NT2/D1 (cell line): Measurements from ENCODE around the gene B3GNT2.

Experiments
- DNase-seq: peaks from one replicate; pipeline ENCODE4 v3.0.0-alpha.2; 2011; ENCODE audit warnings: low read depth, low spot score
- H3K27me3 ChIP-seq: 2 replicates; pipeline ENCODE4 v1.6.0; 2011; ENCODE audit warnings: mild to moderate bottlenecking; ENCODE audit not compliant: insufficient read length, insufficient read depth
- H3K36me3 ChIP-seq: 2 replicates; pipeline ENCODE4 v1.6.1; 2011; ENCODE audit warnings: mild to moderate bottlenecking, low read length, mixed read lengths; ENCODE audit not compliant: insufficient read depth, insufficient read length
- H3K4me1 ChIP-seq: 2 replicates; pipeline ENCODE4 v1.5.1; 2011; ENCODE audit not compliant: insufficient read depth, insufficient read length
- H3K4me3 ChIP-seq: 2 replicates; pipeline ENCODE4 v1.5.1; 2011; ENCODE audit warnings: low read depth; ENCODE audit not compliant: insufficient read length
- H3K9ac ChIP-seq: 2 replicates; pipeline ENCODE4 v1.6.0; 2011; ENCODE audit warnings: low read depth; ENCODE audit not compliant: insufficient read length
- H3K9me3 ChIP-seq: 2 replicates; pipeline ENCODE4 v1.5.1; 2011; ENCODE audit warnings: mild to moderate bottlenecking, low read length; ENCODE audit not compliant: insufficient read depth
- SUZ12 ChIP-seq: IDR thresholded peaks from 2 replicates; pipeline ENCODE4 v1.6.1; 2011; ENCODE audit not compliant: insufficient read length, insufficient read depth; ENCODE audit errors: extremely low read depth
- YY1 ChIP-seq: IDR thresholded peaks from 2 replicates; pipeline ENCODE4 v1.6.1; 2011; ENCODE audit not compliant: insufficient read length, insufficient read depth
- ZNF274 ChIP-seq: IDR thresholded peaks from 2 replicates; pipeline ENCODE4 v1.6.1; 2011; ENCODE audit warnings: mild to moderate bottlenecking, low read depth, low read length

B3GNT2 gene

DNA sequence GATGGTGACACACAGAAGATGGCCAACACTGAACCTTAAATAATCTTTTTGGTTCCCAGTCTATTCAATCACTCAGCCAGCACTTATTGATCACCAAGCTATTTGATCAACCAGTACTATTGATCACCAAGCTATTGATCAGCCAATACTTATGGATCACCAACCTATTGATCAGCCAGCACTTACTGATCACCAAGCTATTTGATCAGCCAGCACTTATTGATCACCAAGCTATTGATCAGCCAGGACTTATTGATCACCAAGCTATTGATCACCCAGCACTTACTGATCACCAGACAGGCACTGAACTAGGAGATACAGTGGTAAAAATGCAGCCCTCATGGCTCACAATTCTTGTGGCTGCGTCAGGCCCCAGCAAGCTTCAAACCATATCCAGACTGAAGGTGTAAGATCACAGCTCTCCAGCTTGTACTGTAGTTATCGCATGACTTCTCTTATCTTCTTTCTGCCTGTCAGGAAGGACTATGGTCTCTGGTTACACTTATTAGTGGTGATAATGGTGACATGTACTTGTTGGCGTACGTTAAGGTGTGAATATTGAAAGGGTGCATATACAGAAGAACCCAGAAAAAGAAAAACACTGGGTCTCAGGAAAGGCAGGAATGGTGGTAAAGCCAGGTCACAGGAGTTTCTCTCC, 18.4 kb upstream of the B3GNT2 start:
- H3K4me1 ChIP-seq: no peaks in the 10 kb centered on the region
- no peak overlapping the region for H3K4me3 ChIP-seq
- no peak overlapping the region for H3K9ac ChIP-seq
- DNase-seq: no peak
- TF ChIP-seq SUZ12 (no peak), YY1 (no peak), ZNF274 (no peak)
- H3K36me3 ChIP-seq: no peaks in the 10 kb centered on the region
- no peaks in the 10 kb centered on the region for H3K27me3 ChIP-seq
- H3K9me3 ChIP-seq: no peaks in the 10 kb centered on the region

DNA sequence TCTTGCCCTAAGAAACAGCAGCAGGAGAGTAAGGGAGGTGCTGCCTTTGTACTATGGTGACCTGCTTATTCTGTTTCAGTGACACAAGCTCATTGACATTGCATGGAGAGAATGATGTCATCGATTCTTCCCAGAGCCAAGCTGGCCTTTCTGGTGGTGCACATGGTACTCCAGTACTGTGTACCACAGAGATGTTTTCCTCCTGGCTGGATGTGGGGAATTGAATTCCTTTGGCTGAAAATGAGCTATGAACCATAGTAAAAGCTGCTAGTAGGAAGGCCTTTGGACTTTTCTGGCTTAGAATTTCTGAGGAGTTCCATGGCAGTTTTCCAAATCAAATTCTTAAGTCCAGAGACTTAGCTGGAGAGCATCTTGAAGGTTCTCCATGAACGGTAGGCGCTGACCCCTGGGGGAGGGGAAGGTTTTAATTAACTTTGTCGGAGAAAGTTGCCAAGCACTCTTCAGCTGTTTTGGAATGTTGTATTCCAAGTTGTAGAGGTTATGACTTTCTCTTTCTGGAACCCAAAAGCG, 17.1 kb upstream of the B3GNT2 start:
- no peaks in the 10 kb centered on the region for H3K9me3 ChIP-seq
- no peaks in the 10 kb centered on the region for H3K27me3 ChIP-seq
- H3K36me3 ChIP-seq: no peaks in the 10 kb centered on the region
- TF ChIP-seq YY1 (no peak), SUZ12 (no peak), ZNF274 (no peak)
- no peak overlapping the region for H3K4me3 ChIP-seq
- DNase-seq: no peak
- H3K4me1 ChIP-seq: no peaks in the 10 kb centered on the region
- no peak overlapping the region for H3K9ac ChIP-seq

- no peaks in the 10 kb centered on the region for H3K27me3 ChIP-seq
- no peaks in the 10 kb centered on the region for H3K9me3 ChIP-seq
- no peak for DNase-seq
- TF ChIP-seq SUZ12 (no peak), ZNF274 (no peak), YY1 (no peak)
- no peak overlapping the region for H3K4me3 ChIP-seq
- no peaks in the 10 kb centered on the region for H3K36me3 ChIP-seq
- H3K4me1 ChIP-seq: no peaks in the 10 kb centered on the region
- H3K9ac ChIP-seq: no peak overlapping the region
These were observed 14.9 kb upstream of the B3GNT2 start for GRCh38 chr2:62180975-62181374.

GRCh38 chr2:62181843-62182242, 14.1 kb upstream of the B3GNT2 start:
- H3K4me3 ChIP-seq: no peak overlapping the region

DNA sequence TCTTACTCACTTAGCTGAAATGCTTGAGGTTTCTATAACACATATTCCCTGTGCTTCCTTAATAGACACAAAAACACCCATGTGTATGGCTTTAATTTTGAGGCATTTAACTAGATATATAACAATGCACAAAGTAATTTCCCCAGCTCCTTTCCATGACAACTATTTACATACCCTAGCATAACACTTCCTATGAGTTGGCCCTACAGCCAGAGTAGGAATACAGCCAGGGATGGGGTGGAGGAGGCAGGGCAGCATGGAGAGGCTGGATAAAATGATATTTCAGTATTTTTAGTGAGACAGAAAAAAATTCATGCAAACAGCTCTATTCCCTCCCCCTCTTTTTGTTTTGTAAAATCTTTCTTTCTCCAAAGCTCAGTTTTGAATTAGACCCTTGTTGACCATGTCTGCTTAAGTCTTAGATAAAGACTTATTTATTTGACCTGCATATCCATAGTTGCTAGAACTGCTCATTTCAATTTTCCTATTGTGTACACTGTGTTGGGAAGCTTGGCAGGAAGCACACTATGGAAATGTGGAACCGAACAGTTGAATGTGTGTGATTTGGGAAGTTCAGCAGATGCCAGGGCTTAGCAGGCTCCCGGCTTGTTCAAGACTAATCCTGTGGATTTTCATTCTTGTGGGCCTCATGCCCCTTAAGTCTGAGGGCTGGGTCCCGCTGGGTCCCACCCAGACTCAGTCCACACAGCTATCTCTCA, 11.2 kb upstream of the B3GNT2 start:
- no peaks in the 10 kb centered on the region for H3K4me1 ChIP-seq

More at GRCh38 chr2:62181843-62182242, 14.1 kb upstream of the B3GNT2 start:
- H3K9me3 ChIP-seq: no peaks in the 10 kb centered on the region
- H3K36me3 ChIP-seq: no peaks in the 10 kb centered on the region
- no peak for DNase-seq
- no peak overlapping the region for H3K9ac ChIP-seq
- no peaks in the 10 kb centered on the region for H3K4me1 ChIP-seq
- no peaks in the 10 kb centered on the region for H3K27me3 ChIP-seq
- TF ChIP-seq SUZ12 (no peak), YY1 (no peak), ZNF274 (no peak)

DNA sequence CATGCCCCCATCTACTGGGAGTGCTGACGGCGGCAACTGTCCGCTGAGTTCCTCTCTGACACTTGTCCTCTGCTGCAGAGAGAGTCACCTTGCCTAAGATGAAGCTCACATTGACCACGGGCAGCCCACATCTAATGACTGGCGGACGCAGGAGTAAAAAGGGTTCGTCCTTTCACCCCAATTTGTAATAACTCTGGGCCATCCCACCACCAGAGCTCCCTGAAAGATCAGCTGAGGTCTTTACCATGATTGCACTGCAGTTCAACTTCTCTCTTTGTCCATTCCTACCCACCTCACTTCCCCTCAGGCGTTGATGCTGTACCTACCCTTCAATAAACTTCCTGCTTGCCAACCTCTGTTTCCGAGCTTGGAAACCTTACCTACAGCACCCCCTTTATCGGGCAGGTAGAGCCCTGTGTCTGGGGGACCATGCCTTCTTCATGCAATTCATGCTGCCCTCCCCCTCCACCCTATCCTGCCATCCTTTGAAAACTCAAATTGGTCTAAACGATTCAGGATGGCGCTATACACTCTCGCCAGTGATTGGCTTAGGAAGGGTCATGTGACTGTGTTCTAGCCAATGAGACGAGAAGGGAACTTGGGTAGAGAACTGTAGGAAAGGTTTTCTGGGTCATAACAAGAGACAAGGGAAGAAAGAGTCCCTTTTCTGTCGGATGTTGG, 10.3 kb upstream of the B3GNT2 start:
- DNase-seq: no peak
- Histone ChIP-seq H3K9me3 (no peaks in the 10 kb centered on the region), H3K4me3 (no peak overlapping the region), H3K4me1 (no peaks in the 10 kb centered on the region), H3K27me3 (no peaks in the 10 kb centered on the region), H3K9ac (no peak overlapping the region), H3K36me3 (no peaks in the 10 kb centered on the region)
- TF ChIP-seq SUZ12 (no peak), YY1 (no peak), ZNF274 (no peak)

More for the DNA sequence above, 11.2 kb upstream of the B3GNT2 start:
- DNase-seq: no peak
- Histone ChIP-seq H3K9me3 (no peaks in the 10 kb centered on the region), H3K36me3 (no peaks in the 10 kb centered on the region), H3K4me3 (no peak overlapping the region), H3K27me3 (no peaks in the 10 kb centered on the region), H3K9ac (no peak overlapping the region)
- TF ChIP-seq YY1 (no peak), SUZ12 (no peak), ZNF274 (no peak)
